Loucy (cell line): ENCODE data around the gene ANKRD10.

Experiments
- H2AFZ ChIP-seq: fragments of 200-600 bp; sonication (generic); 2 replicates; pipeline ENCODE4 v1.6.0; 2016; ENCODE audit warnings: antibody characterized with exemption, mild to moderate bottlenecking, low read length, moderate library complexity
- H3F3A ChIP-seq: fragments of 200-600 bp; 2 replicates; pipeline ENCODE4 v1.6.0; 2016; ENCODE audit warnings: antibody characterized with exemption, low read depth, mild to moderate bottlenecking
- H3K27me3 ChIP-seq: fragments of 200-600 bp; sonication (generic); 2 replicates; pipeline ENCODE4 v1.6.1; 2014; ENCODE audit warnings: low read length, mild to moderate bottlenecking; ENCODE audit not compliant: insufficient read depth, poor library complexity, severe bottlenecking
- H3K36me3 ChIP-seq: fragments of 200-600 bp; sonication (generic); 2 replicates; pipeline ENCODE4 v1.6.1; 2016; ENCODE audit warnings: low read length; ENCODE audit not compliant: insufficient read depth
- H3K4me1 ChIP-seq: fragments of 200-600 bp; sonication (generic); 2 replicates; pipeline ENCODE4 v1.5.1; 2014; ENCODE audit warnings: low read length, mild to moderate bottlenecking; ENCODE audit not compliant: insufficient read depth, poor library complexity, severe bottlenecking
- H3K4me2 ChIP-seq: fragments of 200-600 bp; sonication (generic); 2 replicates; pipeline ENCODE4 v1.6.0; 2014; ENCODE audit warnings: antibody characterized with exemption, low read length, low read depth, mild to moderate bottlenecking; ENCODE audit not compliant: poor library complexity, severe bottlenecking
- H3K4me3 ChIP-seq: fragments of 200-600 bp; sonication (generic); 2 replicates; pipeline ENCODE4 v1.5.1; 2014; ENCODE audit warnings: low read length, mild to moderate bottlenecking, mixed read lengths; ENCODE audit not compliant: poor library complexity, severe bottlenecking
- H3K79me2 ChIP-seq: fragments of 200-600 bp; sonication (generic); 2 replicates; pipeline ENCODE4 v1.6.1; 2014; ENCODE audit warnings: low read length; ENCODE audit not compliant: insufficient read depth
- H3K9ac ChIP-seq: fragments of 200-600 bp; sonication (generic); 2 replicates; pipeline ENCODE4 v1.6.0; 2014; ENCODE audit warnings: mild to moderate bottlenecking, low read depth, low read length, moderate library complexity; ENCODE audit not compliant: poor library complexity, severe bottlenecking
- H3K9me2 ChIP-seq: fragments of 200-600 bp; sonication (generic); replicated peaks from 2 replicates; pipeline ENCODE4 v1.6.1; 2016; ENCODE audit warnings: low read depth, low read length, mixed read lengths
- H3K9me3 ChIP-seq: fragments of 200-600 bp; sonication (generic); 2 replicates; pipeline ENCODE4 v1.6.1; 2014; ENCODE audit warnings: mild to moderate bottlenecking, antibody characterized with exemption, low read length, low read depth; ENCODE audit not compliant: insufficient read depth
- H4K20me1 ChIP-seq: fragments of 200-600 bp; sonication (generic); 2 replicates; pipeline ENCODE4 v1.6.0; 2014; ENCODE audit warnings: antibody characterized with exemption, low read length, mild to moderate bottlenecking; ENCODE audit not compliant: insufficient read depth, poor library complexity, severe bottlenecking
- EZH2phosphoT487 ChIP-seq: fragments of 200-600 bp; IDR thresholded peaks from 2 replicates; pipeline ENCODE4 v1.6.1; 2018; ENCODE audit warnings: antibody characterized with exemption, mild to moderate bottlenecking, moderate library complexity, borderline replicate concordance
- TF ChIP-seq, protein P1 (sequence below): fragments of 200-600 bp; sonication (generic); conservative IDR thresholded peaks from 2 replicates; pipeline ENCODE4 v1.5.1; 2014; ENCODE audit warnings: mild to moderate bottlenecking, antibody characterized with exemption, low read length

Gene ANKRD10

DNA sequence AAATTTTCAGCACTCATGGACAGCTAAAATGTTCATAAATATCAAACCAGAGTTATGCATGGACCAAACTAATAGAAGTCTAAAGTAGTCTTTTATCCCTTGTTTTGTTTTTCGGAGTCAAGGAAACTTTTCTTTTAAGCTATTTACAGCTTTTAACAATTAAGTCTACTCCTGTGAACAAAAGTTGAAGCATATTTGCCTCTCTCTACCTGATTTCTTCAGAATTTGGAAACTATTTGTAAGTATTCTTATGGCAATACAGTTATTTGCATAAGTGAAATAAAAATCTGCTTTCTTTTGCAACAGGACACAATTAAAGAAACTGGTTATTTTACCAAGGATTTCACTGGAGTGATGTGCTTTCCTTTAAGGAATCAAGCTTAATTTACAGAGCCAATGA, 47.1 kb upstream of the ANKRD10 start:
- H3K4me1 ChIP-seq: no peaks in the 10 kb centered on the region
- H3K9me2 ChIP-seq: no peaks in the 10 kb centered on the region
- no peaks in the 10 kb centered on the region for H3K27me3 ChIP-seq
- no peaks in the 10 kb centered on the region for H3K79me2 ChIP-seq
- no peaks in the 10 kb centered on the region for H4K20me1 ChIP-seq
- TF ChIP-seq, protein P1, sequence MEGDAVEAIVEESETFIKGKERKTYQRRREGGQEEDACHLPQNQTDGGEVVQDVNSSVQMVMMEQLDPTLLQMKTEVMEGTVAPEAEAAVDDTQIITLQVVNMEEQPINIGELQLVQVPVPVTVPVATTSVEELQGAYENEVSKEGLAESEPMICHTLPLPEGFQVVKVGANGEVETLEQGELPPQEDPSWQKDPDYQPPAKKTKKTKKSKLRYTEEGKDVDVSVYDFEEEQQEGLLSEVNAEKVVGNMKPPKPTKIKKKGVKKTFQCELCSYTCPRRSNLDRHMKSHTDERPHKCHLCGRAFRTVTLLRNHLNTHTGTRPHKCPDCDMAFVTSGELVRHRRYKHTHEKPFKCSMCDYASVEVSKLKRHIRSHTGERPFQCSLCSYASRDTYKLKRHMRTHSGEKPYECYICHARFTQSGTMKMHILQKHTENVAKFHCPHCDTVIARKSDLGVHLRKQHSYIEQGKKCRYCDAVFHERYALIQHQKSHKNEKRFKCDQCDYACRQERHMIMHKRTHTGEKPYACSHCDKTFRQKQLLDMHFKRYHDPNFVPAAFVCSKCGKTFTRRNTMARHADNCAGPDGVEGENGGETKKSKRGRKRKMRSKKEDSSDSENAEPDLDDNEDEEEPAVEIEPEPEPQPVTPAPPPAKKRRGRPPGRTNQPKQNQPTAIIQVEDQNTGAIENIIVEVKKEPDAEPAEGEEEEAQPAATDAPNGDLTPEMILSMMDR: no peak
- no peak for TF ChIP-seq EZH2phosphoT487
- no peak overlapping the region for H2AFZ ChIP-seq
- no peak overlapping the region for H3K4me2 ChIP-seq
- H3F3A ChIP-seq: no peaks in the 10 kb centered on the region
- H3K9me3 ChIP-seq: peaks cover 16% of the 10 kb centered on the region; the same call in 1 of the 2 replicates
- no peak overlapping the region for H3K4me3 ChIP-seq
- no peak overlapping the region for H3K9ac ChIP-seq
- no peaks in the 10 kb centered on the region for H3K36me3 ChIP-seq

DNA sequence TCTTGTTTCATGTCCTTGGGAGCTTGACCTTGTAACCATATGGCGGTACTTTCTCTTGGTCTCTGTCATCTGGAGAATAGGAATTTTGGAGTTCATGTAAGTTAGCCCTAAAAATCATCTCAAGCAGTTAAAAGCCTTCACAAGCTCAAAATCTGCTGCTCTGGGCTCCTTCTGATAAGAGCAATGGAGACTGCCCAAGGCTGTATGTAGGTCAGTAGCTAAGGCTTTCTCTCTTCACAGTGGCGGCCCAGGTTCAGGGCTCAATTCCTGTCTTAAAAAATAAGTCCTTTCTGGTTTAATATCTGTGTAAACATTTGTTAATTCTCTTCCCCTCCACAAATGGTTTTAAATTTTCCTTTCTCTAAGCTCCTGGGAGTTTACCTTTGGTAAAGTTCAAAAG, 45.3 kb upstream of the ANKRD10 start:
- no peak overlapping the region for H3K4me2 ChIP-seq
- H3K9me3 ChIP-seq: peaks cover 10% of the 10 kb centered on the region; the same call in 1 of the 2 replicates
- no peak overlapping the region for H3K4me3 ChIP-seq
- H3K4me1 ChIP-seq: no peaks in the 10 kb centered on the region
- TF ChIP-seq EZH2phosphoT487: no peak
- TF ChIP-seq, protein P1: no peak
- no peaks in the 10 kb centered on the region for H3F3A ChIP-seq
- no peaks in the 10 kb centered on the region for H3K79me2 ChIP-seq
- H3K9me2 ChIP-seq: no peaks in the 10 kb centered on the region
- H4K20me1 ChIP-seq: no peaks in the 10 kb centered on the region
- no peak overlapping the region for H3K9ac ChIP-seq
- no peak overlapping the region for H2AFZ ChIP-seq
- H3K27me3 ChIP-seq: no peaks in the 10 kb centered on the region
- no peaks in the 10 kb centered on the region for H3K36me3 ChIP-seq

DNA sequence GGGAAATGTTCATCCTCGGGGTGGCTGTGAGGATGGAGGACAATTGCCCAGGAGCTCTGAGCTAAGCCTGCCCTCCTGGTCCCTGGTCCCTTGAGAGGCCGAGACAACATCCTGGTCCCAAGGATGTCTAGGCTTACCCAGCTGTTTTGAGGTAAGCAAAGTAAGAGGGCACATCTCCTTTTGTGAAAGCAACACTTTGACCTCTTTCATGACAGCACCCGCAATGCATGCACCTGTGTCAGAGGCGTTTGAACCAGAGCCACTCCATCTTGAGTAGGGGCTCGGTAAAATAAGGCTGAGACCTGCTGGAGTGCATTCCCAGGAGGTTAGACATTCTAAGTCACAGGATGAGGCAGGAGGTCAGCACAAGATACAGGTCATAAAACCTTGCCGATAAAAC, 43.1 kb upstream of the ANKRD10 start:
- H3K9me3 ChIP-seq: no peaks in the 10 kb centered on the region; the same call in 1 of the 2 replicates
- TF ChIP-seq EZH2phosphoT487: no peak
- TF ChIP-seq, protein P1: no peak
- H3K9me2 ChIP-seq: no peaks in the 10 kb centered on the region
- no peak overlapping the region for H3K9ac ChIP-seq
- H3K79me2 ChIP-seq: no peaks in the 10 kb centered on the region
- no peaks in the 10 kb centered on the region for H3K36me3 ChIP-seq
- H3K27me3 ChIP-seq: no peaks in the 10 kb centered on the region
- H3K4me3 ChIP-seq: no peak overlapping the region
- H3F3A ChIP-seq: no peaks in the 10 kb centered on the region
- H3K4me2 ChIP-seq: no peak overlapping the region
- H2AFZ ChIP-seq: no peak overlapping the region
- no peaks in the 10 kb centered on the region for H3K4me1 ChIP-seq
- no peaks in the 10 kb centered on the region for H4K20me1 ChIP-seq
